Heart left ventricle (tissue), 16 donors: ENCODE results near the gene FAM83F. TPM values are rescaled to one million over a fixed set of nuclear protein-coding genes. Genes with fewer than 3 reads are reported as not detected.

Experiments used
- ATAC-seq, 4 donors: fragments of 200-7000 bp; cut with Tn5 transposase; one replicate each; pipeline ENCODE4 v1.9.1; 2020 to 2022; ENCODE audit warnings: moderate library complexity in 4 of 4, mild to moderate bottlenecking in 3 of 4, moderate number of reproducible peaks in 1 of 4
- DNase-seq, 5 donors: peaks; one replicate each; pipeline ENCODE4 v3.0.0-alpha.2; 2020
- H3K27ac ChIP-seq, 12 donors: fragments of 200-600 bp; sonication (generic) in 4 of 12; one replicate each; pipeline versions ENCODE4 v1.5.0 to v1.8.0; 2016 to 2022; ENCODE audit warnings: mild to moderate bottlenecking in 2 of 12
- H3K27me3 ChIP-seq, 9 donors: fragments of 200-600 bp; sonication (generic) in 2 of 9; one replicate each; pipeline versions ENCODE4 v1.5.1 to v1.8.0; 2016 to 2022; ENCODE audit warnings: mild to moderate bottlenecking in 3 of 9
- H3K36me3 ChIP-seq, 9 donors: fragments of 200-600 bp; sonication (generic) in 2 of 9; one replicate each; pipeline versions ENCODE4 v1.5.0 to v1.8.0; 2018 to 2022; ENCODE audit warnings: mild to moderate bottlenecking in 2 of 9
- H3K4me1 ChIP-seq, 12 donors: fragments of 200-600 bp; sonication (generic) in 4 of 12; one replicate each; pipeline versions ENCODE4 v1.5.0 to v1.8.0; 2016 to 2022; ENCODE audit warnings: mild to moderate bottlenecking in 3 of 12
- H3K4me3 ChIP-seq, 12 donors: fragments of 200-600 bp; sonication (generic) in 4 of 12; one replicate each; pipeline versions ENCODE4 v1.5.0 to v1.8.0; 2017 to 2022; ENCODE audit warnings: mild to moderate bottlenecking in 9 of 12, moderate library complexity in 4 of 12
- H3K9me3 ChIP-seq, 12 donors: fragments of 200-600 bp; sonication (generic) in 4 of 12; one replicate each; pipeline versions ENCODE4 v1.5.0 to v1.8.0; 2016 to 2022; ENCODE audit warnings: mild to moderate bottlenecking in 1 of 12
- CTCF ChIP-seq, 12 donors: fragments of 200-600 bp; sonication (generic) in 4 of 12; IDR thresholded peaks; one replicate each; pipeline versions ENCODE4 v1.5.0 to v1.8.0; 2018 to 2022; ENCODE audit warnings: antibody characterized with exemption in 12 of 12, mild to moderate bottlenecking in 5 of 12
- POLR2A ChIP-seq, 2 donors: fragments of 450-650 bp; IDR thresholded peaks; one replicate each; pipeline ENCODE4 v1.6.1; 2017; ENCODE audit warnings: antibody characterized with exemption in 2 of 2, mild to moderate bottlenecking in 2 of 2, moderate library complexity in 2 of 2
- WGBS, 4 donors: extraction: QIAGEN DNeasy Blood & Tissue Kit in 2 of 4; methylation state at CpG; one replicate each; pipeline versions ENCODE4 v1.1.5 to v1.1.7; 2013 to 2018; 5-methylcytosine and 5-hydroxymethylcytosine counted together
- intact Hi-C, 10 donors: fragments of 100-400 bp; cut with DNase I; formaldehyde crosslinking; loops; one replicate each; pipeline versions ENCODE4 v1.11.1 to v1.14.2; 2022
- polyA plus RNA-seq, 2 donors: library from polyadenylated mRNA; stranded (reverse); fragments of 200-250 nt; gene quantifications; one replicate each; pipeline ENCODE4 v1.2.3, GENCODE V29; 2013
- total RNA-seq, 9 donors: library from RNA; depleted of rRNA in 2 of 9; stranded (reverse); fragments of >200 nt in 2 of 9; fragmentation: NEBNext Ultra II Directional in 3 of 9; extraction: Animal tissue kit (Norgen Biotek cat#: 25700) in 3 of 9; gene quantifications; one replicate each; pipeline versions ENCODE4 v1.1.0 to v1.2.4, GENCODE V29; 2016 to 2023
- donor health status: ischemic (EF 13 %, LVEDD 7.1; RV severe dilation, severe dysfunction).
- donor health status: healthy with polysubstance abuse.
- donor health status: DM: no; HTN: yes; CAD: no.
- donor health status: DM: no; HTN: no; CAD: no.
- donor health status: ischemic (EF 25% LVEDD 6.9; RV normal size, moderate dysfunction).
- donor health status: ischemic (EF 25% LVEDD 5.7; RV mildly dilated, moderate dysfunction).
- donor health status: healthy.
- donor health status: DM: yes; HTN: yes; CAD: no.
- donor health status: ischemic (EF 35%, LVEDD 5.7; RV mildly dilated, moderate dysfunction).
- donor health status: nonischemic (EF 11% LVEDD 7.7; RV severe dilation, severe dysfunction).
- donor health status: DM: yes; HTN: yes; CAD: no.
- donor health status: PGD.
- donor health status: ischemic (EF 29% LVEDD 5.4; RV normal size, mild dysfunction).
- donor health status: nonischemic (EF 23%, LVEDD 6.1; RV moderate dilation, normal function).

The FAM83F gene
- total and polyA plus RNA-seq, 11 donors = 1.3 to 6.6 (median 2.5) TPM

- H3K27ac ChIP-seq = no peak overlapping the region
- intact Hi-C loops = no loop called here
- no peaks in the 10 kb centered on the region for H3K9me3 ChIP-seq
- ATAC-seq (no peak), DNase-seq (no peak)
- H3K4me1 ChIP-seq = peaks cover 0 to 10% (median 0%) of the 10 kb centered on the region in 12 donors
- H3K4me3 ChIP-seq = no peak overlapping the region
- peaks cover 0 to 42% (median 13%) of the 10 kb centered on the region in 9 donors for H3K27me3 ChIP-seq
- TF ChIP-seq CTCF (IDR thresholded peaks at IDR 0.05) (no peak), POLR2A (IDR thresholded peaks at IDR 0.05) (no peak)
- WGBS, 4 donors = 56 to 63% (median 59%) methylated on average over 10 of the region's 10 CpGs
- no peaks in the 10 kb centered on the region for H3K36me3 ChIP-seq
These were observed 14.1 kb downstream of the FAM83F start for GRCh38 chr22:40008726-40009291.

GRCh38 chr22:40009292-40009774, 14.6 kb downstream of the FAM83F start:
- intact Hi-C loops = no loop called here
- WGBS, 4 donors = 14 to 30% (median 22%) methylated on average over 11 of the region's 11 CpGs

GRCh38 chr22:40009951-40010671, 15.4 kb downstream of the FAM83F start:
- Histone ChIP-seq H3K36me3 (no peaks in the 10 kb centered on the region), H3K27me3 (peaks cover 0 to 44% (median 13%) of the 10 kb centered on the region in 9 donors), H3K9me3 (no peaks in the 10 kb centered on the region), H3K27ac (no peak overlapping the region), H3K4me3 (no peak overlapping the region), H3K4me1 (peaks cover 0 to 10% (median 0%) of the 10 kb centered on the region in 12 donors)
- intact Hi-C loops = loop anchor here in 1 of 10 donors (10.0 kb wide), 1 partner anchor 55 kb away; no protein-coding TSS in a partner anchor
- no peak for TF ChIP-seq POLR2A (IDR thresholded peaks at IDR 0.05)
- TF ChIP-seq CTCF (IDR thresholded peaks at IDR 0.05) = no peak
- WGBS, 4 donors = 40 to 44% (median 42%) methylated on average over 24 of the region's 24 CpGs
- DNase-seq = no peak
- ATAC-seq = no peak

More at GRCh38 chr22:40009292-40009774, 14.6 kb downstream of the FAM83F start:
- peaks cover 0 to 10% (median 0%) of the 10 kb centered on the region in 12 donors for H3K4me1 ChIP-seq
- DNase-seq (no peak), ATAC-seq (peak in 1 of 4 donors; percentile 22)
- no peaks in the 10 kb centered on the region for H3K9me3 ChIP-seq
- H3K36me3 ChIP-seq = no peaks in the 10 kb centered on the region
- TF ChIP-seq CTCF (IDR thresholded peaks at IDR 0.05) (no peak), POLR2A (IDR thresholded peaks at IDR 0.05) (no peak)
- no peak overlapping the region for H3K27ac ChIP-seq
- peaks cover 0 to 42% (median 13%) of the 10 kb centered on the region in 9 donors for H3K27me3 ChIP-seq
- H3K4me3 ChIP-seq = no peak overlapping the region

- no peak for TF ChIP-seq CTCF (IDR thresholded peaks at IDR 0.05)
- no peak for TF ChIP-seq POLR2A (IDR thresholded peaks at IDR 0.05)
- Histone ChIP-seq H3K27me3 (peaks cover 0 to 42% (median 13%) of the 10 kb centered on the region in 9 donors), H3K4me1 (peaks cover 0 to 10% (median 0%) of the 10 kb centered on the region in 12 donors), H3K27ac (no peak overlapping the region), H3K4me3 (no peak overlapping the region), H3K9me3 (no peaks in the 10 kb centered on the region), H3K36me3 (no peaks in the 10 kb centered on the region)
- DNase-seq (peak in 1 of 5 donors; percentile 2), ATAC-seq (no peak)
- intact Hi-C loops = loop anchor here in 1 of 10 donors (10.0 kb wide), 1 partner anchor 56 kb away; no protein-coding TSS in a partner anchor
- 79 to 86% (median 82%) methylated on average over 6 of the region's 6 CpGs for WGBS, 4 donors
These were observed 16.0 kb downstream of the FAM83F start for GRCh38 chr22:40010746-40011145.
